GM19463 (cell line): ENCODE results near the gene RASSF8.
A peak's percentile ranks its signal among the peaks of the same experiment; 100 is the strongest.

ENCODE experiments used
- ATAC-seq: cut with Tn5 transposase; IDR thresholded peaks from one replicate; pipeline ENCODE4 v1.9.1; 2021; ENCODE audit warnings: mild to moderate bottlenecking, moderate library complexity; ENCODE audit not compliant: unreplicated experiment

Gene RASSF8

GRCh38 chr12:26100666-26101349 lies 142.3 kb downstream of the RASSF8 start:
- no peak for ATAC-seq

DNA sequence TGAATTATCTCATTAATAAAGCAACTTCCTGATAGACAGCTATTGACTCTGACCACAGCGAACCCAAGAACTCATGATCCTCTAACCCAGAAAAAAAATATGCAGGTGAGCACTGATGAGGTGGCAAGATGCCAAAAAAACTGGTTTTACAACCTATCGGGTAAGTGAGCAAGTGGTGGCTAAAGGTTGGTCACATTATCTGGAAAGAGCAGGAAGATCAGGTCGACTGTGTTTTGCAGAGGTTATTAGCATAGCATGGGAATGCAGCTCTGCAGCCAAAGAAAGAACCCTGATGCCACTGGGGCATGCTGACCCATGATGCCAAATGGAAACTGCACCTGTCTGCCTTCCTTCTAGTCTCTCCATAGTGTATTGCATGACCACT lies 142.9 kb downstream of the RASSF8 start:
- no peak for ATAC-seq

GRCh38 chr12:26101763-26102162 lies 143.3 kb downstream of the RASSF8 start:
- ATAC-seq, result no peak

- no peak for ATAC-seq
Measured at GRCh38 chr12:26102953-26103352, 144.5 kb downstream of the RASSF8 start.

DNA sequence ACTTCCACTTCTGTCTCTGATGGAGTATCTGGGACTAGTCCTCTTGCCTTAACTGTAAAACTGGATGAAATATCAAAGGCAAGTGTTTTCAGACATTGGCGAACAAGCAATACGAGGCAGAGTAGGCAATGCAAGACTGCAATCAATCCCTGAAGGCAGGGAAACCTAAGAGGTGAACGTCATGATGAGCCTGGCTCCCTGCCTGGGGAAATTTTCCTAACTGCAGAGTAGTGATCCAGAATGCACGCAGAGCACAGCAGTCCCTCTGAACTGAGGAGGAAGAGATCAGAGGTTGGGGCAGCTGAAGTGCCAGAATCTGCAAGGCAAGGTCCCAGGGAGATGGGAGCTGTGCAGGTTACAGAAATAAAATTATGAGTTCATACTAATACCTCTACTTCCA lies 147.9 kb downstream of the RASSF8 start:
- no peak for ATAC-seq

DNA sequence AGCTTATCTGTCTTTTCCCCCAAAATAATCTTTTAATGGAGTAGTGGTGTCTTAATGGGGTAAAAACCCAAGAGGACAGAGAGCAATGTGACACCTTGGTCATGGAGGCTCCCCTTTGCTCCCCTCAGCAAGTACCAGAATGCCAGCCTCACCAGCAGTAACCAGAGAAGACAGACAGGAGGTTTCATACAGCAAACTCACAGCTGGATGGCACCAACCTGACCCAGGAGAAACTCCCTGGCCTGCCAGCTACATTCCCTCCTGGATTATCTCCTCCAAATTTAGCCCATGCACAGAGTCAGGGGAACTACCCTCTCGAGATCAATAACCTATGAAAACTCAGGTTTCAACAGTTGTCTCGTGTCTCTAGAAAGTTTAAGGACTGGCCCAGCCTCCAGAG lies 150.4 kb downstream of the RASSF8 start:
- no peak for ATAC-seq

DNA sequence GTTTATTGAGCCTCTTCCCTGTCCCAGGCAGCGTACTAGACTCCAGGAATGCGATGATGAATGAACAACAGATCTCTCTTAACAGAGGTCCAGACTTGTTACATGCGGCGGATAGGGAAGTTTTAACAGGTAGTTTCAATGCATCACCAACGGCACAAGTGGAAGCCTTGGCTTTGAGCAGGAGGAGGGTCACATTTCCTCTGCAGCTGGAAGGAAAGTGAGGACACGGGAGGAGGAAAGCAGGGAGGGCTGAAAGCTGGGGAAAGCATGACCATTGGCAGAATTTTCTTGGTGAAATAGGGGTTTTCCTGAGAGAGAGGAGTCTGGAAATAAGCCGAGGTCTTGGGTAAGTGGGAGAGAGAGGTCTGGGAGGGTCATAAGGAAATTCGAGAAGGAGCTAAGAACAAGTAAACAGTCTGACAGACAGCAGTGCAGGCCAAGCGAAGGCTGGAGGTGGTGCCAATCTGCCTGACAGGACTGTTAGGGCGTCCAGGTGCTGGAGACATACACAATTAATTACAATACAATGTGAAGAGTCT lies 150.9 kb downstream of the RASSF8 start:
- ATAC-seq, result no peak

GRCh38 chr12:26112232-26112631 lies 153.8 kb downstream of the RASSF8 start:
- no peak for ATAC-seq

DNA sequence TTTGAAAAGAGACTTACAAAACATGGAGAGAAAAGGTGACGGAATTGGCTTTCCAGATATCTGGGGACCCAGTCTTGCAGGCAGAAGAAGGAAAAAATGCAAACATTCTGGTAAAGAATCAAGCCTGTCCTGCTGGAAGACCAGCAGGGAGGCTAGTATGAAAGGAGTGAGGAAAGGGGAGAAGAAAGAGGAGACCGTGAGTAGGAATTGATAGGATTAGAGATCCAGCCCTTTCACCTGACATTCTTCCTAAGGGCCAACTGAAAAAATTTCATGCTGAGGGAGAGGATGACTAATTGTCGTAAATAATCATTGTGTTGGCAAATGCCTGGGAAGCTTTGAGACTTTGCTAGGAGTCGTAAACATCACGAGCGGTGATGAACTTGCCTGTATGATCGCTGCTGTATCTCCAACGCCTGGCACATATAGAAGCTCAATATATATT lies 154.2 kb downstream of the RASSF8 start:
- ATAC-seq, result no peak

DNA sequence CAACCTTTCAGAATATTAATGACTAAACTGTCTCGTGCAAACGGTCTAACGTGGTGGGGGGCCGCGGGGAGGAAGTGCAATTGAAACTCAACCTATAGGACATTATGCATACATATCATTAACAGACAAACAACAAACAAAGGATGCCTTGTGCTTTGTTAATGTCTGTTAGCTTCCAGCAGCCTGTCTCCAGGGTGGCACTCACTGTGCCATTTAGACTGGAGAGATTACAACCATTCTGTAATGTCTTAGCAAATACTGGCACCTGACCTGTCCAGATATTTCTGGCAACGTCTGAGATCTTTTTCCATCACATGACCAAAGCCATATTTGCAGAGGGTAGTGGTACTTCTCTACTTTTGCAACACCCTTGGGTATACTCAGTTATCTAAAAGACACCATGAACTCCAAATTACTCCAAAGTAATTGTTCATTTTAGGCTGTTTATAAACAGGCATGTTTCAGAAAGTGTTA lies 154.7 kb downstream of the RASSF8 start:
- no peak for ATAC-seq

GRCh38 chr12:26113853-26114719 lies 155.6 kb downstream of the RASSF8 start:
- ATAC-seq, result peak; percentile 71

DNA sequence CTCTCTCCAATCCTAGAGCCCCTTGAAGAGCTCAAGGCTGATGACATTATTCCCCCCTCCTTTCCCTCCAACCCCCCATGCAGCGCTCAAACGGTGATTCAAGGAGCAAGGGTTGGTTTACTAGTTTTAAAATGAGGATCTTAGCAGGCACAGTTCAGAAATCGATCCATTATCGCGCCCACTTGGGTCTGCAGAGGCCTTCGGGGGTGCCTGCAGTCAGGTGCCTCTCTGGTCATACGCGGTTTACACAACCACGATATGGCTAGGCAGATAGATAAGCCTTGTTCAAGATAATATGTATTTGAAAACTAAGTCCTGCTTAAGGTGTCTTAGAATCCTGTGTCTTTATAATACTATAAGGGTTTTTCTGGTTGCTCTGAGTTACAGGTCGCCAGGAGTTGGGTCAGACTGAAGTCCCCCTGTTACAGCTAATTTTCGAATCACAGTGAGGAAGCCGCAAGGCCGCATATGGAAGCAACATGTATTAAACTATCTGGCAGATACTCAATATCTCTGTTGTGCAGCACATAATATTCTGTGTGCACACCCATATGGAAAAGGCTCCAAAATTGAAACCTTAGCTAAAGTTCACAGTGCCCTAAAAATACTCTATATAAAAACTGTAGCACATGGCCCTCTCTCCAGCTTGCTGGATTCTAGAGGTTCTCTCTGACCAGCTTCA lies 156.4 kb downstream of the RASSF8 start:
- ATAC-seq, result no peak

DNA sequence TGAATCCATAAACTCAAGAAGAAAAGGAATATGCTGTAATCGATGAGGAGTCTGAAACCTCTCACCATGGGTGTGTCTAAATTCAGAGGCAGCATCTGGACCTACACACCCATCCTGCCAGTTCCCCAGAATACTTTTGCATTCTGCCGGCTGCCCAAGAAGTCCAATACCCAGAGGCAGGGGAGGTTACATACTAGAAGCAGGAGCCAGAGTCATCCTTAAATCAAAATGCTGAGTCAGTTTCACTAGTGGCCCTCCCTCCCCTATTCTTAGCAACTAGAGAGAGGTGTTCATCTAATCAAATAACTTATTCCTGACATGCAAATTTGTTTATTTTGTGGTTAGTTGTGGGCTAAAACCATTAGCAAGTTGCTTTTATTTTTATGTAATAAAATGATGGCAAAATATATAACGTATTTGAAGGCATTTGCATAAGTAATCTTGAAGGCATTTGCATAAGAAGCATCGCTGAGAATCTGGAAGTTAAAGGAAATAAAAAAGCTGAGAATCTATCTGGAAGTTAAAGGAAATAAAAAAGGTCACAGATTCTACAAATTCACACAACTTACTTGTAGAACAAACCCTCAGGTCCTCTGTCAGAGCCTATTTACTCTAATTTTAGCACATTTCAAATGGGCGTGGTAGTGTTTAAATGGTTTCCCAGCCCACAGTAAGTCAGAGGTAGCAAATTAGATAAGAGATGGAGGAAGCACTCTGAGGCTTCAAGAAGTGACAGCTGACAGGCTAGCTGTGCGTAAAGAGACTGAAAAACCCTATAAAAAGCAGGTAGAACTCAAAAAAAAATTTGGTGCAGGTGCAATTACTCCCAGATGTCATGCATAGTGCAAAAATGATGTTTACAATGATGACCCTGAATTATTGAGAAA lies 158.6 kb downstream of the RASSF8 start:
- ATAC-seq, result no peak

DNA sequence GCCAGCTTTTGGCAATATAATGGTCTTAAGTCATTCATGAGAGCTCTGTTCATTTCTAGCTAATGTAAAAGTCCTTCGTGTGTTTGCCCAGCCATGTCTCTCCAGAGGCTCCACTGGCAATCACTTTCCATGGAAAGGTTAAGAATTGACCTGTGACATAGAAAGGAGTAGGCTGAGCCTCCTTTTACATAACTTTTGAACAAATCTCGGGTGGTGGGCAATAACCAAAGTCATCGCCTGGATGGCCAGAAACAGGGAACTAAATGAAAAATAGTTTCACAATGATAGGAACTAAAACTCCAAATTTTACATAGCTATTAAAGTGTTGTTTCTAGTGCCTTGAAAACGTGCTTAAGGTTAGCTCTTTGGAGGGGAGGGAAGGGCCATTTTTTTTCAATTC lies 159.8 kb downstream of the RASSF8 start:
- no peak for ATAC-seq

GRCh38 chr12:26119391-26119989 lies 161.0 kb downstream of the RASSF8 start:
- ATAC-seq, result no peak

DNA sequence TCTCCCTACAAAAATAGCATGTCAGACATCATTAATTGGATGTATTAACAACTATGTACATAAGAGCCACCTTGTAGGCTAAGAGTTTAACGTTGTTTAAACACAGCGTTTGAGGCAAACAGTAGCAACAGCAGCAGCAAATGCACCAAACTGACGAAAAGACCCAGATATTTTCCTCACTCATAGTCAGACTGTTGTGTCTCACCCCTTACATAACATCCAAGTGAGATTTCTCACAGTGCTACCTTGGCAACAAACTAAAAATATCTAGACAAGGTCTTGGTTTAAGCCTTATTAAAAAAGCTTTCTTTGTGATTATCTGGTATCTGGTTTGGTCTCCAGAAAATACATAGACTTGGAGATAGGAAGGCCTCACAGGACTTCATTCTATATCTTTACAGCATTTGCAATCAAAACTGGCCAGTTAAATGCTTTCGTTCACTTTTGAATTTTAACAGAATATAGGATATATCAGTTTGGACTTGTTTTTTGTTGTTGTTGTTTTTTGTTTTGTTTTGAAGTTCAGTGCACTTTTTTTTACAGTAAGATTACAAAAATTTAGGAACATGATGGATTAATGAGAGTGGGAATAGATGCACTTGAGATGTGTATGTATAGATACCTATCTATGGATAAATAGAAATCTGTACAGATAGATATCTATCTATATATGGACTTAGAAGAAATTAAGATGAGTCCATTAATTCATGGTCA lies 162.2 kb downstream of the RASSF8 start:
- ATAC-seq, result no peak

- no peak for ATAC-seq
Measured at GRCh38 chr12:26121323-26122060, 163.0 kb downstream of the RASSF8 start.

GRCh38 chr12:26122061-26122680 lies 163.7 kb downstream of the RASSF8 start:
- peak; percentile 23 for ATAC-seq
